ENCODE measurements around the gene OXCT1. TPM values are rescaled to one million over a fixed set of nuclear protein-coding genes. Genes with fewer than 3 reads are reported as not detected.
A peak's percentile ranks its signal among the peaks of the same experiment; 100 is the strongest.

OXCT1 gene
- total and polyA plus RNA-seq, 2 of the 4 experiments (the other 2 are of a cell fraction): 14.2 to 16.3 TPM

DNA sequence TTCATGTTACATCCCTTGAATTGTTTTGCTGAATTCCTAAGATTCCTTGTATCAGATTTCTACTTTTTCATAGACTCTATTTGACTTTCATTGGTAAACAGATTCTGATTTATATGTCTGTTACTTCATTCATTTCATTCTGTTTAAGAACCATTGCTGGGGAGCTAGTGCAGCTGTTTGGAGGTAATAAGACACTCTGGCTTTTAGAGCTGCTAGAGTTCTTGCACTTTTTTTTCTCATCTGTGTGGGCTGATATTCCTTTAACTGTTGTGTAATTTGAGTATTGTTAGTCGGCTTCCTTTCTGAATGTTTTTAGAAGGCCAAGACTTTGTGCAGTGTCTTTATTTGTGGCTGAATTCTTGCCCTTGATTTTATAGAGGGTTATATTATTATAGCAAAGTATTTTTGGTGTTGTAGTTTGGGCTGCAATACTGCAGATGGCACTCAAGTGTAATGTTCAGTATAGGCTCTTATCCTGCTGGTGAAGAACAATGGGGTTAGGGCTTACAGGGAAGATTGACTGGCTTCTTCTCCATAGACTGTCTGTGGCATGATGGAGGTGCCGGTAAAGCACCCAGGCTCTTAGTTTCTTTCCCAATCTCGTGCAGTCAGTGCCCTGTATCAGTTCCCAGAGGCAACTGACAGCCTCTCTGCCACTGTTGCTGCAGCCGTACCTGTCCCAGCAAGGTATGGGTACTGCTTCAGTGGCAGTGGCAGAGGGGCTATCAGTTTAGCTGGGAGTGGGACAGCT is 162.2 kb downstream of the OXCT1 start:
- peaks cover 5% of the 10 kb centered on the region for H3K4me1 ChIP-seq (ENCODE audit: control insufficient read depth, insufficient read depth, low read length)
- peak overlapping the region; percentile 61 for H3K18ac ChIP-seq (ENCODE audit: low read depth, low read length)
- H2BK120ac ChIP-seq (ENCODE audit: low read depth, low read length): peak overlapping the region; percentile 16; the same call in 1 of the 2 replicates
- H3K27ac ChIP-seq (ENCODE audit: insufficient read depth, low read length): peak overlapping the region; percentile 72; the same call in 1 of the 2 replicates
- no peak overlapping the region for H2AK9ac ChIP-seq (replicated peaks; ENCODE audit: low read depth, low read length, poor library complexity)
- dilution Hi-C loops (cut with HindIII; ENCODE audit: low sequenced_read_pairs, unreplicated experiment): no loop called here
- H2BK20ac ChIP-seq (ENCODE audit: low read depth, low read length): no peak overlapping the region
- no peaks in the 10 kb centered on the region for H3K27me3 ChIP-seq (ENCODE audit: control insufficient read depth, insufficient read depth, low read length)
- H3K56ac ChIP-seq (ENCODE audit: extremely low read depth, insufficient read depth, low read length): no peak overlapping the region
- BruUV-seq (replicated peaks): no TSS peak
- peak overlapping the region; percentile 0; the same call in 1 of the 2 replicates for H3K4me2 ChIP-seq (ENCODE audit: low read depth, low read length)
- H4K5ac ChIP-seq (ENCODE audit: low read depth, low read length): peak overlapping the region; percentile 82
- H3K9ac ChIP-seq (ENCODE audit: low read depth, low read length): no peak overlapping the region
- no peak overlapping the region for H3K23ac ChIP-seq (ENCODE audit: low read depth, low read length)
- H3K36me3 ChIP-seq (ENCODE audit: control insufficient read depth, insufficient read depth, low read length): no peaks in the 10 kb centered on the region
- ChIA-PET POLR2A (ENCODE audit: unreplicated experiment) (no interaction called here), CTCF (interaction anchor here (0.7 to 1.9 kb wide), 7 partner anchors 10 to 803 kb away, joined by 3 to 11 read pairs (median 4); no protein-coding TSS in a partner anchor)
- no peak overlapping the region; the same call in 2 of the 3 replicates for H2BK15ac ChIP-seq (ENCODE audit: low read depth, low read length)
- peak overlapping the region; percentile 22; the same call in 1 of the 2 replicates for H4K91ac ChIP-seq (ENCODE audit: insufficient read depth, low read depth, low read length)
- no peak overlapping the region for H2BK5ac ChIP-seq (ENCODE audit: low read depth, low read length, poor library complexity, severe bottlenecking)
- in situ Hi-C loops (cut with MboI; ENCODE audit: low sequenced_read_pairs): loop anchor here (5.0 kb wide), 1 partner anchor 134 kb away; no protein-coding TSS in a partner anchor
- H4K20me1 ChIP-seq (ENCODE audit: insufficient read depth, low read length): no peaks in the 10 kb centered on the region
- peak overlapping the region; percentile 26; the same call in 1 of the 2 replicates for H3K4ac ChIP-seq (ENCODE audit: low read depth, low read length)
- 0% methylated on average over 1 of the region's 4 CpGs; no CpG with 5 or more reads in 1 of the 2 experiments for WGBS, 2 experiments (ENCODE audit: extremely low coverage in 2 of 2, insufficient read length in 1 of 2)
- no peak overlapping the region for H3K14ac ChIP-seq (replicated peaks; ENCODE audit: low read depth, low read length)
- no peaks in the 10 kb centered on the region for H3K9me1 ChIP-seq (ENCODE audit: insufficient read depth, low read length)
- no peaks in the 10 kb centered on the region; the same call in 1 of the 2 replicates for H3K9me3 ChIP-seq (ENCODE audit: control insufficient read depth, insufficient read depth, low read length)
- peak; percentile 99 for ATAC-seq (ENCODE audit: low read depth)
- no peaks in the 10 kb centered on the region for H3K79me1 ChIP-seq (ENCODE audit: low read depth in 1 of 2, low read length in 2 of 2)
- intact Hi-C loops (cut with micrococcal nuclease): loop anchor here (1.0 to 10.0 kb wide), 3 partner anchors 135 to 803 kb away; no protein-coding TSS in a partner anchor
- H4K8ac ChIP-seq (ENCODE audit: low read depth in 2 of 2, low read length in 2 of 2): peak overlapping the region in 1 of 2 experiments; percentile 48; a peak in 1 of 4 replicates
- no peak overlapping the region for H2AK5ac ChIP-seq (ENCODE audit: low read depth, low read length)
- no peak overlapping the region for H3K4me3 ChIP-seq (ENCODE audit: insufficient read depth, low read depth, low read length)
- H2AFZ ChIP-seq (replicated peaks; ENCODE audit: low read length, poor library complexity): peak overlapping the region; percentile 73
- peak; percentile 76 for DNase-seq
- TF ChIP-seq BHLHE40 (IDR thresholded peaks at IDR 0.05; ENCODE audit: low read depth, low read length) (no peak), RFX5 (IDR thresholded peaks at IDR 0.05; ENCODE audit: low read depth, low read length) (no peak), MAZ (IDR thresholded peaks at IDR 0.05; ENCODE audit: borderline replicate concordance, low read depth, low read length) (no peak), FOS (IDR thresholded peaks at IDR 0.05; ENCODE audit: low read depth, low read length) (no peak), POLR2A (IDR thresholded peaks at IDR 0.05; ENCODE audit: low read depth, low read length) (no peak), MXI1 (IDR thresholded peaks at IDR 0.05; ENCODE audit: borderline replicate concordance, low read depth, low read length) (no peak), RCOR1 (IDR thresholded peaks at IDR 0.05; ENCODE audit: insufficient replicate concordance, low read length) (no peak), NFE2L2 (IDR thresholded peaks at IDR 0.05; ENCODE audit: low read depth, low read length) (no peak), MAFK (IDR thresholded peaks at IDR 0.05; ENCODE audit: low read depth, low read length) (no peak), SMC3 (IDR thresholded peaks at IDR 0.05; ENCODE audit: low read depth, low read length) (peak; percentile 92), CEBPB (IDR thresholded peaks at IDR 0.05; ENCODE audit: low read depth, low read length) (no peak)
- TF ChIP-seq, protein P1, sequence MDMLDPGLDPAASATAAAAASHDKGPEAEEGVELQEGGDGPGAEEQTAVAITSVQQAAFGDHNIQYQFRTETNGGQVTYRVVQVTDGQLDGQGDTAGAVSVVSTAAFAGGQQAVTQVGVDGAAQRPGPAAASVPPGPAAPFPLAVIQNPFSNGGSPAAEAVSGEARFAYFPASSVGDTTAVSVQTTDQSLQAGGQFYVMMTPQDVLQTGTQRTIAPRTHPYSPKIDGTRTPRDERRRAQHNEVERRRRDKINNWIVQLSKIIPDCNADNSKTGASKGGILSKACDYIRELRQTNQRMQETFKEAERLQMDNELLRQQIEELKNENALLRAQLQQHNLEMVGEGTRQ (IDR thresholded peaks at IDR 0.05; ENCODE audit: low read depth, low read length): no peak
- TF ChIP-seq, protein P2, sequence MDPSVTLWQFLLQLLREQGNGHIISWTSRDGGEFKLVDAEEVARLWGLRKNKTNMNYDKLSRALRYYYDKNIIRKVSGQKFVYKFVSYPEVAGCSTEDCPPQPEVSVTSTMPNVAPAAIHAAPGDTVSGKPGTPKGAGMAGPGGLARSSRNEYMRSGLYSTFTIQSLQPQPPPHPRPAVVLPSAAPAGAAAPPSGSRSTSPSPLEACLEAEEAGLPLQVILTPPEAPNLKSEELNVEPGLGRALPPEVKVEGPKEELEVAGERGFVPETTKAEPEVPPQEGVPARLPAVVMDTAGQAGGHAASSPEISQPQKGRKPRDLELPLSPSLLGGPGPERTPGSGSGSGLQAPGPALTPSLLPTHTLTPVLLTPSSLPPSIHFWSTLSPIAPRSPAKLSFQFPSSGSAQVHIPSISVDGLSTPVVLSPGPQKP (IDR thresholded peaks at IDR 0.05; ENCODE audit: borderline replicate concordance, low read depth, low read length): no peak
- TF ChIP-seq, protein P3, sequence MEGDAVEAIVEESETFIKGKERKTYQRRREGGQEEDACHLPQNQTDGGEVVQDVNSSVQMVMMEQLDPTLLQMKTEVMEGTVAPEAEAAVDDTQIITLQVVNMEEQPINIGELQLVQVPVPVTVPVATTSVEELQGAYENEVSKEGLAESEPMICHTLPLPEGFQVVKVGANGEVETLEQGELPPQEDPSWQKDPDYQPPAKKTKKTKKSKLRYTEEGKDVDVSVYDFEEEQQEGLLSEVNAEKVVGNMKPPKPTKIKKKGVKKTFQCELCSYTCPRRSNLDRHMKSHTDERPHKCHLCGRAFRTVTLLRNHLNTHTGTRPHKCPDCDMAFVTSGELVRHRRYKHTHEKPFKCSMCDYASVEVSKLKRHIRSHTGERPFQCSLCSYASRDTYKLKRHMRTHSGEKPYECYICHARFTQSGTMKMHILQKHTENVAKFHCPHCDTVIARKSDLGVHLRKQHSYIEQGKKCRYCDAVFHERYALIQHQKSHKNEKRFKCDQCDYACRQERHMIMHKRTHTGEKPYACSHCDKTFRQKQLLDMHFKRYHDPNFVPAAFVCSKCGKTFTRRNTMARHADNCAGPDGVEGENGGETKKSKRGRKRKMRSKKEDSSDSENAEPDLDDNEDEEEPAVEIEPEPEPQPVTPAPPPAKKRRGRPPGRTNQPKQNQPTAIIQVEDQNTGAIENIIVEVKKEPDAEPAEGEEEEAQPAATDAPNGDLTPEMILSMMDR (conservative IDR thresholded peaks at IDR 0.05; ENCODE audit: low read depth, low read length): peak; percentile 89
